Measurements from ENCODE around the gene AATK.

Gene AATK
- 1.7 to 68.4 (median 19.2) reads per million in 17 experiments for total RNA-seq

GRCh38 chr17:81166033-81166492, at the start of gene AATK:
Gene AATK (minus strand): TSS chr17:81166221. CDS start chr17:81165992, 229 bp downstream.
- peak in 1 of 4 experiments; percentile 61 for DNase-seq

GRCh38 chr17:81213978-81214377, 48.0 kb upstream of the AATK start:
- no peak for DNase-seq

GRCh38 chr17:81212365-81212764, 46.3 kb upstream of the AATK start:
- DNase-seq: no peak

GRCh38 chr17:81210868-81211267, 44.8 kb upstream of the AATK start:
- DNase-seq: peak in 3 of 4 experiments; percentile 19 to 44 (median 23)

GRCh38 chr17:81210466-81210865, 44.4 kb upstream of the AATK start:
- DNase-seq: no peak

- no peak for DNase-seq
Observed at GRCh38 chr17:81209141-81209540, 43.1 kb upstream of the AATK start.

GRCh38 chr17:81208651-81209050, 42.6 kb upstream of the AATK start:
- DNase-seq: no peak

GRCh38 chr17:81207610-81208581, 41.9 kb upstream of the AATK start:
- peak in 1 of 4 experiments; percentile 23 for DNase-seq

- no peak for DNase-seq
Observed at GRCh38 chr17:81206657-81207056, 40.6 kb upstream of the AATK start.

- no peak for DNase-seq
Observed at GRCh38 chr17:81206166-81206565, 40.1 kb upstream of the AATK start.

- no peak for DNase-seq
Observed at GRCh38 chr17:81204578-81204977, 38.6 kb upstream of the AATK start.

GRCh38 chr17:81203136-81203535, 37.1 kb upstream of the AATK start:
- no peak for DNase-seq

GRCh38 chr17:81202318-81202717, 36.3 kb upstream of the AATK start:
- no peak for DNase-seq

- peak; percentile 89 to 92 (median 91) for DNase-seq
Observed at GRCh38 chr17:81200695-81201580, 34.9 kb upstream of the AATK start.

GRCh38 chr17:81200201-81200600, 34.2 kb upstream of the AATK start:
- DNase-seq: no peak

GRCh38 chr17:81199482-81199830, 33.4 kb upstream of the AATK start:
- no peak for DNase-seq

GRCh38 chr17:81198826-81199481, 32.9 kb upstream of the AATK start:
- no peak for DNase-seq

GRCh38 chr17:81197831-81198490, 31.9 kb upstream of the AATK start:
- DNase-seq: no peak

- DNase-seq: no peak
Observed at GRCh38 chr17:81197409-81197795, 31.4 kb upstream of the AATK start.

- no peak for DNase-seq
Observed at GRCh38 chr17:81196505-81197408, 30.7 kb upstream of the AATK start.

- DNase-seq: no peak
Observed at GRCh38 chr17:81195941-81196495, 30.0 kb upstream of the AATK start.

All from suppressor macrophage (primary cell).